HepG2 (cell line): ENCODE results near the gene UPK1B. TPM values are rescaled to one million over a fixed set of nuclear protein-coding genes. Genes with fewer than 3 reads are reported as not detected.

ENCODE experiments used
- ATAC-seq: fragments of 200-7000 bp; cut with Tn5 transposase; 3 replicates; pipeline ENCODE4 v1.9.1; 2020; ENCODE audit warnings: mild to moderate bottlenecking, moderate library complexity
- BruUV-seq: library from RNA; stranded (reverse); fragments of 400-500 nt; replicated peaks from 2 replicates; lab custom pipeline; 2021; lab: Mats Ljungman, UMichigan
- CTCF ChIA-PET: fragments of 300-600 bp; formaldehyde crosslinking; extraction: SDS; loops from one replicate; lab custom pipeline; 2021; ENCODE audit warnings: low total read pairs, inconsistent platforms, low intra/inter-chr PET ratio; lab: Yijun Ruan, JAX
- POLR2A ChIA-PET: fragments of 350-600 bp; sonication (Branson Sonifier 250); formaldehyde crosslinking; loops from one replicate; lab custom pipeline; 2020; ENCODE audit warnings: antibody characterized with exemption, inconsistent platforms; lab: Yijun Ruan, JAX
- DNase-seq: peaks from one replicate; pipeline ENCODE4 v3.0.0-alpha.2; 2015; ENCODE audit warnings: low spot score
- FAIRE-seq: peaks from 3 replicates; lab custom pipeline; 2011; peaks lifted over from hg19 to GRCh38; lab: Jason Lieb, UNC
- H2AFZ ChIP-seq: one replicate; pipeline ENCODE4 v1.6.1; 2011; ENCODE audit warnings: low read length, inconsistent platforms
- H3K27ac ChIP-seq: fragments of 300-600 bp; 3 replicates; pipeline ENCODE4 v1.8.0; 2011; ENCODE audit warnings: mixed run types, mild to moderate bottlenecking, mixed read lengths, low read length, inconsistent platforms; ENCODE audit not compliant: insufficient read depth; ENCODE audit errors: extremely low read length
- H3K27me3 ChIP-seq, 2 experiments: fragments of 200-600 bp in 1 of 2; 2 replicates in 1 of 2; 3 replicates in 1 of 2; pipeline versions ENCODE4 v1.6.0 to v1.8.0; 2011; ENCODE audit warnings: low read length in 2 of 2, mild to moderate bottlenecking in 2 of 2, moderate library complexity in 2 of 2, inconsistent platforms in 1 of 2; ENCODE audit not compliant: insufficient read depth in 2 of 2, control insufficient read depth in 1 of 2
- H3K36me3 ChIP-seq, 2 experiments: fragments of 200-600 bp in 1 of 2; replicated peaks in 1 of 2; 2 replicates in 1 of 2; 3 replicates in 1 of 2; pipeline versions ENCODE4 v1.5.1 to v1.8.0; 2011; ENCODE audit warnings: low read length in 2 of 2, inconsistent platforms in 1 of 2; ENCODE audit not compliant: insufficient read depth in 2 of 2, control insufficient read depth in 1 of 2
- H3K4me1 ChIP-seq: 2 replicates; pipeline ENCODE4 v1.5.1; 2012; ENCODE audit warnings: low read length, inconsistent platforms; ENCODE audit not compliant: insufficient read depth
- H3K4me2 ChIP-seq: 2 replicates; pipeline ENCODE4 v1.6.0; 2011; ENCODE audit warnings: low read depth, low read length, inconsistent platforms
- H3K4me3 ChIP-seq, 3 experiments: fragments of 200-600 bp in 1 of 3; sonication (generic), shearing (Covaris generic) in 1 of 3; replicated peaks in 1 of 3; 2 replicates each; pipeline ENCODE4 v1.5.1; 2011 to 2016; ENCODE audit warnings: low read length in 3 of 3, inconsistent platforms in 2 of 3, low read depth in 2 of 3, mild to moderate bottlenecking in 2 of 3, control low read depth in 1 of 3, mixed read lengths in 1 of 3; ENCODE audit not compliant: insufficient read depth in 1 of 3
- H3K79me2 ChIP-seq: one replicate; pipeline ENCODE4 v1.6.1; 2011; ENCODE audit warnings: low read length, inconsistent platforms; ENCODE audit not compliant: insufficient read depth
- H3K9ac ChIP-seq: 2 replicates; pipeline ENCODE4 v1.6.0; 2011; ENCODE audit warnings: mild to moderate bottlenecking, low read depth, low read length, inconsistent platforms; ENCODE audit not compliant: insufficient read depth
- H3K9me3 ChIP-seq: 2 replicates; pipeline ENCODE4 v1.5.1; 2012; ENCODE audit warnings: mild to moderate bottlenecking, low read length
- H4K20me1 ChIP-seq: 2 replicates; pipeline ENCODE4 v1.6.0; 2011; ENCODE audit warnings: inconsistent platforms, mild to moderate bottlenecking, low read length, moderate library complexity; ENCODE audit not compliant: insufficient read depth
- ARNT2 ChIP-seq: sonication (generic); formaldehyde crosslinking; IDR thresholded peaks from 2 replicates; pipeline ENCODE4 v1.8.0; 2022; ENCODE audit warnings: mild to moderate bottlenecking, low read depth, missing genetic modification reagents, moderate library complexity
- JARID2 ChIP-seq: sonication (generic); formaldehyde crosslinking; IDR thresholded peaks from 2 replicates; pipeline ENCODE4 v1.8.1; 2023; ENCODE audit warnings: missing genetic modification reagents, inconsistent platforms; ENCODE audit not compliant: insufficient replicate concordance
- MEIS2 ChIP-seq: sonication (generic); formaldehyde crosslinking; IDR thresholded peaks from 2 replicates; pipeline ENCODE4 v1.9.0; 2021; ENCODE audit warnings: mild to moderate bottlenecking, missing genetic modification reagents
- REPIN1 ChIP-seq: sonication (generic); formaldehyde crosslinking; IDR thresholded peaks from 2 replicates; pipeline ENCODE4 v1.8.0; 2022; ENCODE audit warnings: missing genetic modification reagents, low read depth, mild to moderate bottlenecking, borderline replicate concordance
- ZFY ChIP-seq: sonication (generic); formaldehyde crosslinking; IDR thresholded peaks from 2 replicates; pipeline ENCODE4 v1.4.0; 2020; ENCODE audit warnings: missing genetic modification reagents
- ZNF468 ChIP-seq: sonication (generic); formaldehyde crosslinking; IDR thresholded peaks from 2 replicates; pipeline ENCODE4 v1.8.0; 2022; ENCODE audit warnings: mild to moderate bottlenecking, moderate library complexity, missing genetic modification reagents
- WGBS: methylation state at CpG from one replicate; pipeline ENCODE4 v1.1.6; 2017; ENCODE audit warnings: low lambda C conversion rate; 5-methylcytosine and 5-hydroxymethylcytosine counted together
- in situ Hi-C: cut with HindIII; loops from 2 replicates; pipeline ENCODE4 v1.10.0; 2017; ENCODE audit warnings: low pct_unique_long_range_greater_than_20kb; ENCODE audit not compliant: extremely low pct_ligation_motif_present
- intact Hi-C: fragments of 100-400 bp; cut with micrococcal nuclease; formaldehyde crosslinking; loops from one replicate; pipeline ENCODE4 v1.10.0; 2022; ENCODE audit not compliant: unreplicated experiment
- polyA plus RNA-seq, 8 experiments: library from polyadenylated mRNA; depleted of rRNA in 3 of 8; stranded (reverse) in 7 of 8; unstranded in 1 of 8; fragments of >200 nt; fragmentation: Illumina TruSeq in 4 of 8; extraction: Trizol in 4 of 8; gene quantifications; 2 replicates each; pipeline versions ENCODE4 v1.2.1 to v1.2.3, GENCODE V29; 2011 to 2016; ENCODE audit warnings: low read depth in 4 of 8, missing spikeins in 1 of 8, mixed read lengths in 1 of 8; ENCODE audit not compliant: insufficient read depth in 1 of 8
- total RNA-seq, 5 experiments: library from RNA; depleted of rRNA; stranded (reverse); fragments of >200 nt; fragmentation: Illumina TruSeq; extraction: Trizol; gene quantifications; 2 replicates each; pipeline ENCODE4 v1.2.3, GENCODE V29; 2016; ENCODE audit warnings: low read depth in 1 of 5
- TF ChIP-seq, protein P1 (sequence below): sonication (generic); formaldehyde crosslinking; IDR thresholded peaks from 2 replicates; pipeline ENCODE4 v1.5.0; 2020; ENCODE audit warnings: missing genetic modification reagents
- TF ChIP-seq, protein P2 (sequence below): sonication (generic); formaldehyde crosslinking; IDR thresholded peaks from 2 replicates; pipeline ENCODE4 v1.5.0; 2020; ENCODE audit warnings: missing genetic modification reagents, mild to moderate bottlenecking, borderline replicate concordance
- TF ChIP-seq, protein P3 (sequence below): sonication (generic); formaldehyde crosslinking; IDR thresholded peaks from 2 replicates; pipeline ENCODE4 v1.4.0; 2020; ENCODE audit warnings: missing genetic modification reagents
- TF ChIP-seq, protein P4 (sequence below): sonication (generic); formaldehyde crosslinking; IDR thresholded peaks from 2 replicates; pipeline ENCODE4 v1.8.0; 2022; ENCODE audit warnings: missing genetic modification reagents, mild to moderate bottlenecking, moderate library complexity, borderline replicate concordance

The UPK1B gene
- total and polyA plus RNA-seq, 2 of the 13 experiments (the other 11 are each of a cell fraction or from before 2014, with no cell fraction given): not detected

DNA sequence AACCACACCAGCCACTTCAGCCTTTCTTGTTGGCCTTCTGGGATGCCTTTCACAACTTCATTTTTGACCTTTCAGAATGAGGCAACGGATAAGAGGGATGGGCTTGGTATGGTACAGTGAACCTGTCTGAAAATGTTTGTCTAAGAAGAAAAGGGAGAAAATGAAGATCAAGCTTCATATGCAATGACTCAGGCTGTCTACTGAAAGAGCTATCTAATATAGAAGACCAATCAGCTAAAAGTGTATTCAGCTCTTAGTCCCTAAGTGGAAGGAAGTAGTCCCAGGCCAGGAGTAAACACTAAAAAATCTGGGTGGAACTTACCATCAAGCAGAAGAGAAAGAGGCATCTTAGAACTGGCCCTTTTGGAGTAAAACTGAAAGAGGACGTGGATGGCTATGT lies 12.2 kb upstream of the UPK1B start:
- 0% methylated on average over 2 of the region's 2 CpGs for WGBS
- intact Hi-C loops: no loop called here
- no peak for DNase-seq

More for the DNA sequence above, 12.2 kb upstream of the UPK1B start:
- Histone ChIP-seq H3K9ac (no peak overlapping the region), H3K9me3 (no peaks in the 10 kb centered on the region), H3K36me3 (no peaks in the 10 kb centered on the region), H3K4me2 (no peak overlapping the region), H3K79me2 (no peaks in the 10 kb centered on the region), H3K27ac (no peak overlapping the region), H3K27me3 (no peaks in the 10 kb centered on the region), H3K4me3 (no peak overlapping the region), H4K20me1 (no peaks in the 10 kb centered on the region), H3K4me1 (no peaks in the 10 kb centered on the region), H2AFZ (no peak overlapping the region)
- ATAC-seq: no peak
- no TSS peak for BruUV-seq
- POLR2A ChIA-PET: no interaction called here
- TF ChIP-seq ZNF468: no peak
- TF ChIP-seq ARNT2 (CRISPR knock-in tag): no peak
- no peak for TF ChIP-seq REPIN1
- TF ChIP-seq, protein P1, sequence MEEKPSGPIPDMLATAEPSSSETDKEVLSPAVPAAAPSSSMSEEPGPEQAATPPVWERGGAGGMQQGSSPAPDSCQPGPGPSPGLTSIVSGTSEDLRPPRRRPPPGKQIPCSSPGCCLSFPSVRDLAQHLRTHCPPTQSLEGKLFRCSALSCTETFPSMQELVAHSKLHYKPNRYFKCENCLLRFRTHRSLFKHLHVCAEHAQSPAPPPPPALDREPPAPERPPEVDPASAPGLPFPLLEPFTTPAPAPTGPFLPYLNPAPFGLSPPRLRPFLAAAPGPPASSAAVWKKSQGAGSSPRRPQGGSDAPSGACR (CRISPR knock-in tag): no peak
- TF ChIP-seq, protein P2, sequence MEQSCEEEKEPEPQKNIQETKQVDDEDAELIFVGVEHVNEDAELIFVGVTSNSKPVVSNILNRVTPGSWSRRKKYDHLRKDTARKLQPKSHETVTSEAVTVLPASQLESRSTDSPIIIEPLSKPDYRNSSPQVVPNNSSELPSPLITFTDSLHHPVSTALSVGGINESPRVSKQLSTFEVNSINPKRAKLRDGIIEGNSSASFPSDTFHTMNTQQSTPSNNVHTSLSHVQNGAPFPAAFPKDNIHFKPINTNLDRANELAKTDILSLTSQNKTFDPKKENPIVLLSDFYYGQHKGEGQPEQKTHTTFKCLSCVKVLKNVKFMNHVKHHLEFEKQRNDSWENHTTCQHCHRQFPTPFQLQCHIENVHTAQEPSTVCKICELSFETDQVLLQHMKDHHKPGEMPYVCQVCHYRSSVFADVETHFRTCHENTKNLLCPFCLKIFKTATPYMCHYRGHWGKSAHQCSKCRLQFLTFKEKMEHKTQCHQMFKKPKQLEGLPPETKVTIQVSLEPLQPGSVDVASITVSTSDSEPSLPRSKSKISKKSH (CRISPR knock-in tag): no peak
- TF ChIP-seq ZFY: no peak
- TF ChIP-seq, protein P3, sequence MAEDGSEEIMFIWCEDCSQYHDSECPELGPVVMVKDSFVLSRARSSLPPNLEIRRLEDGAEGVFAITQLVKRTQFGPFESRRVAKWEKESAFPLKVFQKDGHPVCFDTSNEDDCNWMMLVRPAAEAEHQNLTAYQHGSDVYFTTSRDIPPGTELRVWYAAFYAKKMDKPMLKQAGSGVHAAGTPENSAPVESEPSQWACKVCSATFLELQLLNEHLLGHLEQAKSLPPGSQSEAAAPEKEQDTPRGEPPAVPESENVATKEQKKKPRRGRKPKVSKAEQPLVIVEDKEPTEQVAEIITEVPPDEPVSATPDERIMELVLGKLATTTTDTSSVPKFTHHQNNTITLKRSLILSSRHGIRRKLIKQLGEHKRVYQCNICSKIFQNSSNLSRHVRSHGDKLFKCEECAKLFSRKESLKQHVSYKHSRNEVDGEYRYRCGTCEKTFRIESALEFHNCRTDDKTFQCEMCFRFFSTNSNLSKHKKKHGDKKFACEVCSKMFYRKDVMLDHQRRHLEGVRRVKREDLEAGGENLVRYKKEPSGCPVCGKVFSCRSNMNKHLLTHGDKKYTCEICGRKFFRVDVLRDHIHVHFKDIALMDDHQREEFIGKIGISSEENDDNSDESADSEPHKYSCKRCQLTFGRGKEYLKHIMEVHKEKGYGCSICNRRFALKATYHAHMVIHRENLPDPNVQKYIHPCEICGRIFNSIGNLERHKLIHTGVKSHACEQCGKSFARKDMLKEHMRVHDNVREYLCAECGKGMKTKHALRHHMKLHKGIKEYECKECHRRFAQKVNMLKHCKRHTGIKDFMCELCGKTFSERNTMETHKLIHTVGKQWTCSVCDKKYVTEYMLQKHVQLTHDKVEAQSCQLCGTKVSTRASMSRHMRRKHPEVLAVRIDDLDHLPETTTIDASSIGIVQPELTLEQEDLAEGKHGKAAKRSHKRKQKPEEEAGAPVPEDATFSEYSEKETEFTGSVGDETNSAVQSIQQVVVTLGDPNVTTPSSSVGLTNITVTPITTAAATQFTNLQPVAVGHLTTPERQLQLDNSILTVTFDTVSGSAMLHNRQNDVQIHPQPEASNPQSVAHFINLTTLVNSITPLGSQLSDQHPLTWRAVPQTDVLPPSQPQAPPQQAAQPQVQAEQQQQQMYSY (CRISPR knock-in tag): no peak
- no peak for TF ChIP-seq MEIS2 (CRISPR knock-in tag)
- TF ChIP-seq JARID2: no peak
- TF ChIP-seq, protein P4, sequence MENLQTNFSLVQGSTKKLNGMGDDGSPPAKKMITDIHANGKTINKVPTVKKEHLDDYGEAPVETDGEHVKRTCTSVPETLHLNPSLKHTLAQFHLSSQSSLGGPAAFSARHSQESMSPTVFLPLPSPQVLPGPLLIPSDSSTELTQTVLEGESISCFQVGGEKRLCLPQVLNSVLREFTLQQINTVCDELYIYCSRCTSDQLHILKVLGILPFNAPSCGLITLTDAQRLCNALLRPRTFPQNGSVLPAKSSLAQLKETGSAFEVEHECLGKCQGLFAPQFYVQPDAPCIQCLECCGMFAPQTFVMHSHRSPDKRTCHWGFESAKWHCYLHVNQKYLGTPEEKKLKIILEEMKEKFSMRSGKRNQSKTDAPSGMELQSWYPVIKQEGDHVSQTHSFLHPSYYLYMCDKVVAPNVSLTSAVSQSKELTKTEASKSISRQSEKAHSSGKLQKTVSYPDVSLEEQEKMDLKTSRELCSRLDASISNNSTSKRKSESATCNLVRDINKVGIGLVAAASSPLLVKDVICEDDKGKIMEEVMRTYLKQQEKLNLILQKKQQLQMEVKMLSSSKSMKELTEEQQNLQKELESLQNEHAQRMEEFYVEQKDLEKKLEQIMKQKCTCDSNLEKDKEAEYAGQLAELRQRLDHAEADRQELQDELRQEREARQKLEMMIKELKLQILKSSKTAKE (CRISPR knock-in tag): no peak
- FAIRE-seq: no peak
- in situ Hi-C loops: no loop called here
- CTCF ChIA-PET: no interaction called here
